ENCODE results near the gene GABARAPL2. TPM values are rescaled to one million over a fixed set of nuclear protein-coding genes. Genes with fewer than 3 reads are reported as not detected.

GABARAPL2 gene, protein sequence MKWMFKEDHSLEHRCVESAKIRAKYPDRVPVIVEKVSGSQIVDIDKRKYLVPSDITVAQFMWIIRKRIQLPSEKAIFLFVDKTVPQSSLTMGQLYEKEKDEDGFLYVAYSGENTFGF
- total RNA-seq (103 TPM), polyA plus RNA-seq (223 TPM)
- long read RNA-seq, donor 1, transcript GABARAPL2-204 (1 exons, 2,274 nt): major isoform, 25 of 40 reads
- long read RNA-seq, donor 1, transcript GABARAPL2-201 (4 exons, 1,002 nt): minor isoform, 15 of 40 reads
- long read RNA-seq, donor 1, partial matches to known transcripts: 0 of 40 reads
- long read RNA-seq, donor 1, other reads (novel, unspliced or antisense): 0 of 40 reads
- long read RNA-seq, donor 2: 0 reads
- long read RNA-seq, donor 3, transcript GABARAPL2-204 (1 exons, 2,274 nt): major isoform, 199 of 354 reads
- long read RNA-seq, donor 3, transcript GABARAPL2-201 (4 exons, 1,002 nt): minor isoform, 140 of 354 reads
- long read RNA-seq, donor 3, partial matches to known transcripts: 12 of 354 reads
- long read RNA-seq, donor 3, other reads (novel, unspliced or antisense): 0 of 354 reads
- long read RNA-seq, donor 4, transcript GABARAPL2-201 (4 exons, 1,002 nt): minor isoform, 53 of 131 reads
- long read RNA-seq, donor 4, transcript GABARAPL2-204 (1 exons, 2,274 nt): major isoform, 75 of 131 reads
- long read RNA-seq, donor 4, partial matches to known transcripts: 0 of 131 reads
- long read RNA-seq, donor 4, other reads (novel, unspliced or antisense): 0 of 131 reads
- long read RNA-seq, donor 5, transcript GABARAPL2-201 (4 exons, 1,002 nt): minor isoform, 163 of 464 reads
- long read RNA-seq, donor 5, transcript GABARAPL2-204 (1 exons, 2,274 nt): major isoform, 283 of 464 reads
- long read RNA-seq, donor 5, partial matches to known transcripts: 12 of 464 reads
- long read RNA-seq, donor 5, other reads (novel, unspliced or antisense): 0 of 464 reads
- long read RNA-seq, donor 6, transcript GABARAPL2-201 (4 exons, 1,002 nt): minor isoform, 64 of 163 reads
- long read RNA-seq, donor 6, transcript GABARAPL2-204 (1 exons, 2,274 nt): major isoform, 99 of 163 reads
- long read RNA-seq, donor 6, partial matches to known transcripts: 0 of 163 reads
- long read RNA-seq, donor 6, other reads (novel, unspliced or antisense): 0 of 163 reads
- long read RNA-seq, donor 7, transcript GABARAPL2-201 (4 exons, 1,002 nt): minor isoform, 102 of 274 reads
- long read RNA-seq, donor 7, transcript GABARAPL2-204 (1 exons, 2,274 nt): major isoform, 162 of 274 reads
- long read RNA-seq, donor 7, partial matches to known transcripts: 9 of 274 reads
- long read RNA-seq, donor 7, other reads (novel, unspliced or antisense): 0 of 274 reads
- long read RNA-seq, donor 8, transcript GABARAPL2-204 (1 exons, 2,274 nt): minor isoform, 35 of 88 reads
- long read RNA-seq, donor 8, transcript GABARAPL2-201 (4 exons, 1,002 nt): major isoform, 44 of 88 reads
- long read RNA-seq, donor 8, partial matches to known transcripts: 6 of 88 reads
- long read RNA-seq, donor 8, other reads (novel, unspliced or antisense): 0 of 88 reads
- long read RNA-seq, donor 9, transcript GABARAPL2-201 (4 exons, 1,002 nt): minor isoform, 35 of 137 reads
- long read RNA-seq, donor 9, transcript GABARAPL2-204 (1 exons, 2,274 nt): major isoform, 102 of 137 reads
- long read RNA-seq, donor 9, partial matches to known transcripts: 0 of 137 reads
- long read RNA-seq, donor 9, other reads (novel, unspliced or antisense): 0 of 137 reads
- long read RNA-seq, donor 10, transcript GABARAPL2-204 (1 exons, 2,274 nt): minor isoform, 94 of 205 reads
- long read RNA-seq, donor 10, transcript GABARAPL2-201 (4 exons, 1,002 nt): major isoform, 103 of 205 reads
- long read RNA-seq, donor 10, partial matches to known transcripts: 5 of 205 reads
- long read RNA-seq, donor 10, other reads (novel, unspliced or antisense): 0 of 205 reads

- under 1% methylated on average over 69 of the region's 69 CpGs for WGBS
- peak; percentile 71 to 95 (median 87) for DNase-seq (ENCODE audit: low read depth in 6 of 9, low spot score in 9 of 9)
- H3K27me3 ChIP-seq (ENCODE audit: control insufficient read depth in 2 of 2, insufficient read depth in 1 of 2, low read length in 1 of 2): no peaks in the 10 kb centered on the region
- peak within 1 kb of the TSS; percentile 81 to 91 for H3K4me3 ChIP-seq (ENCODE audit: low read length in 2 of 2)
- H3K27ac ChIP-seq (ENCODE audit: low read depth in 1 of 2, low read length in 1 of 2): peak within 1 kb of the TSS; percentile 50 to 71
- H3K9me3 ChIP-seq (ENCODE audit: control insufficient read depth in 2 of 2, insufficient read depth in 1 of 2, low read length in 1 of 2): no peaks in the 10 kb centered on the region
- peaks cover 24 to 35% of the 10 kb centered on the region in 2 donors for H3K36me3 ChIP-seq (ENCODE audit: control insufficient read depth in 2 of 2, insufficient read depth in 2 of 2, low read length in 1 of 2)
- H3K4me1 ChIP-seq (ENCODE audit: control insufficient read depth in 2 of 2, insufficient read depth in 2 of 2, low read length in 2 of 2): peaks cover 9 to 20% of the 10 kb centered on the region in 2 donors
Observed at GRCh38 chr16:75566040-75566757, at the start of gene GABARAPL2. Gene GABARAPL2 (plus strand): TSS chr16:75566379. CDS start chr16:75566487, 108 bp downstream.

GRCh38 chr16:75519175-75519574, 47.0 kb upstream of the GABARAPL2 start:
- Histone ChIP-seq H3K9me3 (ENCODE audit: control insufficient read depth in 2 of 2, insufficient read depth in 1 of 2, low read length in 1 of 2) (no peaks in the 10 kb centered on the region), H3K36me3 (ENCODE audit: control insufficient read depth in 2 of 2, insufficient read depth in 2 of 2, low read length in 1 of 2) (no peaks in the 10 kb centered on the region), H3K27me3 (ENCODE audit: control insufficient read depth in 2 of 2, insufficient read depth in 1 of 2, low read length in 1 of 2) (peaks cover 0 to 20% of the 10 kb centered on the region in 2 donors), H3K27ac (ENCODE audit: low read depth in 1 of 2, low read length in 1 of 2) (no peak overlapping the region), H3K4me3 (ENCODE audit: low read length in 2 of 2) (no peak overlapping the region), H3K4me1 (ENCODE audit: control insufficient read depth in 2 of 2, insufficient read depth in 2 of 2, low read length in 2 of 2) (peaks cover 0 to 6% of the 10 kb centered on the region in 2 donors)
- no peak for DNase-seq (ENCODE audit: low read depth in 6 of 9, low spot score in 9 of 9)
- 97% methylated on average over 6 of the region's 6 CpGs for WGBS

- Histone ChIP-seq H3K27ac (ENCODE audit: low read depth in 1 of 2, low read length in 1 of 2) (no peak overlapping the region), H3K4me3 (ENCODE audit: low read length in 2 of 2) (no peak overlapping the region), H3K36me3 (ENCODE audit: control insufficient read depth in 2 of 2, insufficient read depth in 2 of 2, low read length in 1 of 2) (no peaks in the 10 kb centered on the region), H3K4me1 (ENCODE audit: control insufficient read depth in 2 of 2, insufficient read depth in 2 of 2, low read length in 2 of 2) (no peaks in the 10 kb centered on the region), H3K9me3 (ENCODE audit: control insufficient read depth in 2 of 2, insufficient read depth in 1 of 2, low read length in 1 of 2) (no peaks in the 10 kb centered on the region), H3K27me3 (ENCODE audit: control insufficient read depth in 2 of 2, insufficient read depth in 1 of 2, low read length in 1 of 2) (no peaks in the 10 kb centered on the region)
- DNase-seq (ENCODE audit: low read depth in 6 of 9, low spot score in 9 of 9): no peak
- WGBS: 98% methylated on average over 5 of the region's 5 CpGs
Observed at GRCh38 chr16:75526032-75526790, 40.0 kb upstream of the GABARAPL2 start.

DNA sequence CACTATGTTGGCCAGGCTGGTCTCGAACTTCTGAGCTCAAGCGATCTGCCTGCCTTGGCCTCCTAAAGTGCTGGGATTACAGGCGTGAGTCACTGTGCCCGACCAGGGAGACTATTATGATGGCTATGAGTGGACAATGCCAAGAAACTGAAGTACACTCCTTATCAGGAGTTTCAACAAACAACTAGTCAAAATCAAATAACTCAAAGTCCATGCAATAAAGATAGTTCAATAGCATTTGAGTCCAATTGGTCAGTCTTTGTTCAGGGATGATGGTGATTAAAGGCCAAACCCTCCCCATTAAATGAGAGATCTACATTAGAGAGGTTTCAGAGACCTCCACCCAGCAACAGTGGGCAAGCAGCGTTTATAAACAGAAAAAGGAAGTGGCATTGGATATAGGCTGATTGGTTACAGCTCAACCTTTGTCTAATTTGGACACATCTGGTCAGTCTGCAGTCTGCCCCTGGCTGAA, 38.3 kb upstream of the GABARAPL2 start:
- H3K4me3 ChIP-seq (ENCODE audit: low read length in 2 of 2): no peak overlapping the region
- 91% methylated on average over 5 of the region's 5 CpGs for WGBS
- H3K36me3 ChIP-seq (ENCODE audit: control insufficient read depth in 2 of 2, insufficient read depth in 2 of 2, low read length in 1 of 2): no peaks in the 10 kb centered on the region
- H3K9me3 ChIP-seq (ENCODE audit: control insufficient read depth in 2 of 2, insufficient read depth in 1 of 2, low read length in 1 of 2): no peaks in the 10 kb centered on the region
- H3K4me1 ChIP-seq (ENCODE audit: control insufficient read depth in 2 of 2, insufficient read depth in 2 of 2, low read length in 2 of 2): no peaks in the 10 kb centered on the region
- no peak overlapping the region for H3K27ac ChIP-seq (ENCODE audit: low read depth in 1 of 2, low read length in 1 of 2)
- DNase-seq (ENCODE audit: low read depth in 6 of 9, low spot score in 9 of 9): no peak
- no peaks in the 10 kb centered on the region for H3K27me3 ChIP-seq (ENCODE audit: control insufficient read depth in 2 of 2, insufficient read depth in 1 of 2, low read length in 1 of 2)

DNA sequence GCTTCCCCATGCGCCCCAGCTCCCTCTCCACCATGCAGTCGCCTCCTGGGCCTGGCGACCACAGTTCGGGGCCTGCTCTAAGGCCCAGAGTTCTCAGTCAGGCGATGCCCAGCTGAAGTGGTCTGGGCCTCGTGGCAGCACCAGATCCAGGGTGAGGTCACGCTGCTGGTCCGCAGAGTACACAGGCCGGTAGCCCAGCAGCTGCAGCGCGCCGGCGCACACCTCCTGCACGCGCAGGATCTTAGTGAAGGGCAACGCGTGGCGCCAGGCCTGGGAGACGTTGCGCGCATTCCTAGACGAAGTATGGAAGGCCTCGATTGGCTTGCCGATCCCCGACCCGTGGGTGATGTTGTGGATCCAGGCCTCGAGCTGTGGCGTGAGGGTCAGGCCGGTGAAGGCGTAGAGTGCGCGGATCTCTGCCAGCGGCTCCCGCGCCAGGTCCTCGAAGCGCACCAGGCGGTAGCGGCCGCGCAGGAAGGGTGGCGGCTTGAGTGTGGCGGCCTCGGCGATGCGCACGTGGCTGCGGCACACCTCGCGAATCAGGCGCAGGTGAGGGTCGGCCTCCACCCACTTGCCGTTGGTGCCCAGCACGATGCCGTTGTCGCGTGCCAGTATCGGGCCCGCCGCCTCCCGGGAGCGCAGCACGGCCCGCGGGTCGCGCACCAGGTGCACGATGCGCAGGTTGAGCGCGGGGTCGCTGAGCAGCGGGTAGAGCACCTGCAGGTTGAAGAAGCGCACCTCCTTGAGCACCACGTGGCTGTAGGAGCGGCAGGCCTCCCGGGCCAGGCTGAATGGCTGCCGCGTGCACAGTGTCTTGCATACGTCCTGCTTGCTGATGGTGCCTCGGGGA, 36.9 kb upstream of the GABARAPL2 start:
- no peak overlapping the region for H3K27ac ChIP-seq (ENCODE audit: low read depth in 1 of 2, low read length in 1 of 2)
- no peaks in the 10 kb centered on the region for H3K4me1 ChIP-seq (ENCODE audit: control insufficient read depth in 2 of 2, insufficient read depth in 2 of 2, low read length in 2 of 2)
- 97% methylated on average over 81 of the region's 81 CpGs for WGBS
- no peaks in the 10 kb centered on the region for H3K9me3 ChIP-seq (ENCODE audit: control insufficient read depth in 2 of 2, insufficient read depth in 1 of 2, low read length in 1 of 2)
- no peak for DNase-seq (ENCODE audit: low read depth in 6 of 9, low spot score in 9 of 9)
- no peak overlapping the region for H3K4me3 ChIP-seq (ENCODE audit: low read length in 2 of 2)
- no peaks in the 10 kb centered on the region for H3K27me3 ChIP-seq (ENCODE audit: control insufficient read depth in 2 of 2, insufficient read depth in 1 of 2, low read length in 1 of 2)
- H3K36me3 ChIP-seq (ENCODE audit: control insufficient read depth in 2 of 2, insufficient read depth in 2 of 2, low read length in 1 of 2): no peaks in the 10 kb centered on the region

DNA sequence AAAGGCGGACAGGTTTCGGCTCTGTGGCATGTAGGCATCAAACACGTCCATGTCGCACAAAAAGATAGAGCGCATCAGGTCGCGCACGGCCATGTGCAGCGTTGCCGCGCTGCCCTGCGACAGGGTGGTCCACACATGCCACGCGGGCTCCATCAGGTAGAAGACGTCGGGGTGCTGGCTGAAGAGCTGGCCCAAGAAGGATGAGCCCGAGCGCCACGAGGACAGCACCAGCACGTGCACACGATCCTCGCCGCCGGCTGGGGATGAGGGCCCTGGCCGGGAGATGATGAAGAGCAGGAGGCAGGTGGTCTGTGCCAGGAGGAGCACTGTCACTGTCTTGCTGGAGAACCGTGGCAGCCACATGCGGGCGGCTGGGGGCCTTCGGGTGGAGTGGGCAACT, 36.2 kb upstream of the GABARAPL2 start:
- Histone ChIP-seq H3K4me3 (ENCODE audit: low read length in 2 of 2) (no peak overlapping the region), H3K27me3 (ENCODE audit: control insufficient read depth in 2 of 2, insufficient read depth in 1 of 2, low read length in 1 of 2) (no peaks in the 10 kb centered on the region), H3K9me3 (ENCODE audit: control insufficient read depth in 2 of 2, insufficient read depth in 1 of 2, low read length in 1 of 2) (no peaks in the 10 kb centered on the region), H3K36me3 (ENCODE audit: control insufficient read depth in 2 of 2, insufficient read depth in 2 of 2, low read length in 1 of 2) (no peaks in the 10 kb centered on the region), H3K27ac (ENCODE audit: low read depth in 1 of 2, low read length in 1 of 2) (no peak overlapping the region), H3K4me1 (ENCODE audit: control insufficient read depth in 2 of 2, insufficient read depth in 2 of 2, low read length in 2 of 2) (no peaks in the 10 kb centered on the region)
- WGBS: 99% methylated on average over 29 of the region's 29 CpGs
- DNase-seq (ENCODE audit: low read depth in 6 of 9, low spot score in 9 of 9): no peak

All from thymus (tissue), 14 donors.